GM21717 (cell line): ENCODE data around the gene MTMR10.
A peak's percentile ranks its signal among the peaks of the same experiment; 100 is the strongest.

ENCODE experiments used
- ATAC-seq: cut with Tn5 transposase; IDR thresholded peaks from one replicate; pipeline ENCODE4 v1.9.1; 2021; ENCODE audit warnings: mild to moderate bottlenecking, moderate library complexity; ENCODE audit not compliant: unreplicated experiment

MTMR10 gene

DNA sequence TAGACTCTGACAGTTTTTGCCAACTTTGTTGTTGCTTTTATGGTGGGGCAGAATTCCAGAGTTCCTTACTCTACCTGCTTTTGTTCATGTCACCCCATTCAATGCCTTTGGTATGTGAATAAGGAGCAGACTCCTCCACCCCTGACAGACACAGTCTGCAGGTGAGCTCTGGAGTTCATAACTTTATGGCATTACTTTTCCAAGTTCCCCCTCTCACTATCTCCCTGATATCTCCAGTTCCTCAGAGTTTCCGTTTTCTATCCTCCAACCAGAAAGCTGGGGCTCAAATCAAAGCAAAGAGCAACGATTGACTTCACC lies 23.1 kb upstream of the MTMR10 start:
- ATAC-seq, result no peak

DNA sequence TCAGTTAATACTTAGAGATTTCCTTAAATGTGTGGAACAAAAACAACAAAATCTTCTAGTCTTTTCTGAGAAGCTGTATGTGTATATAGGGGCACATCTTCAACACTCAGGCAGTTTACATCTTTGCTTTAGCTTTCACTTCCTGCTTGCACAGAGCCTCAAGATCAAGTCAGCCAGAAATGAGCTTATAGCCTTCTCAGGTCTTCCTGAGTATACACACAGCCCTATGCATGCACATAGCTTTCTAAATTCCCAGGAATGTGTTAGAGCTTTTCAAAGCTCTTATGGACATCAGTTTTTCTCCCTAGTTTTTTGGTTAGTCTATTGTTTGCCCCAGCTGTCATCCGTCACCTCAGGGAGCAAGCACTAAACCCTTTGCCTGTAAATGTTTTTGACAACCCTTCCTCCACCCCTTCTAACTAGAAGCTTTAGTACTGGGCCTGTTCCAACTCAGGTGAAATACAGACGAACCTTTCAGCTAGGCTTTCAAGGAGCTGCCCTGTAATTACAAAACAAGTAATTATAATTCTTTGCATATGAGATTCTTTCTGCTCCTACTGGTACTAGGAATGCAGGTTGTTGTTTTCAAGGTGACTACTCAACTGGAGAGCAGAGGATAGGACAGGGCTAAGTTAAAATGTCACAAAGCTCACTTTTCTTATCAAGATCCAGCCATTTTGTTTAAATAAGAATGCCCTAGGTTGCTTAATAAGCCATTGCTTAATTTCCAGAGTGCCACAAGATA lies 22.6 kb upstream of the MTMR10 start:
- ATAC-seq, result peak; percentile 90

DNA sequence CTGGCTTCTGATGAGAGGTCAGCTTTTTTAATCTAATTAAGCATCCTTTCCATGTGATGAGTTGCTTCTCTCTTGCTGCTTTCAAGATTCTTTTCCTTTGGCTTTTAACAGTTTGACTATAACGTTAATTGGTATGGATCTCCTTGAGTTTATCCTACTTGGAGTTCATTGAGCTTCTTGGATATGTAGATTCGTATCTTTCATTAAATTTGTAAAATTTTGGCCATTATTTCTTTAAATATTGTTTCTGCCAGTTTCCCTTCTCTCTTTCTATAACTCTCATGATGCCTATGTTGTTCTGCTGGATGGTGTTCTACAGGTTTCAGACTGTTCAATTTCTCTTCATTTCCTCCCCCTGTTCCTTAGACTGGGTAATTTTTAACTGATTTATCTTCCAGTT lies 21.0 kb upstream of the MTMR10 start:
- ATAC-seq, result no peak

DNA sequence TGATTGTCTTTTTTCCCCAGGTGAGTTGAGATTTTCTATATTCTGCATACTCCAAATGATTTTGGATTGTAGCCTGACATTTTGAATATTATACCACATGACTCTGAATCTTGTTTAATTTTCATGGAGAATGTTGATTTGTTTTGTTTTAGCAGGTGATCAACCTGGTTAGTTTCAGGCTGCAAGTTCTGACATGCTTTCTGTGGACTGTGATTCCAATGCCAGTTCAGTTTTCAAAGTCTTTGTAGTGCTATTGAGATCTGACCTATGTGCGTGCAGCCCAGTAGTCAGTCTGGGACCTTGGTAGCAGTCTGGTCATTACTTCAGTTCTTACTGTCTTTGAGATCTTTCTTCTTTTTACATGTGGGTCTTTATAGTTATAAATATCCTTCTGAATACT lies 18.6 kb upstream of the MTMR10 start:
- ATAC-seq, result no peak

DNA sequence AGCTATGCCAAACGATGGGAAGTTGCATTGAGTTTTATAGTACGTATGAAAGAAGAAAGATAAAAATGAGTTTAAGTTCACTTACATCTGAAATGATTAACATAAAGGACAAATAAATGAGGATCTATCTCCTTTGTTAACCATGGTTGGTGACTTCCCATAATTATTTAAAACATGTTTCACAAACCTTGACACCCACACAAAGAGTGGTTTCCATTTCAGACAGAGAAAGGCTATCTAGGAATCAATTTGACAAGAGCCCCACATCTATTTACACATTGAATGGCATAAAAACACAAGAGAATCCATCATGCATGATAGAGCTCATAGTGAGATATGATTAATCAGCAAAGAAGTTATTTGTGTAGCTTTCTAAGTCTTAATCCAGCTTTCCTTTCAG lies 14.2 kb upstream of the MTMR10 start:
- no peak for ATAC-seq

DNA sequence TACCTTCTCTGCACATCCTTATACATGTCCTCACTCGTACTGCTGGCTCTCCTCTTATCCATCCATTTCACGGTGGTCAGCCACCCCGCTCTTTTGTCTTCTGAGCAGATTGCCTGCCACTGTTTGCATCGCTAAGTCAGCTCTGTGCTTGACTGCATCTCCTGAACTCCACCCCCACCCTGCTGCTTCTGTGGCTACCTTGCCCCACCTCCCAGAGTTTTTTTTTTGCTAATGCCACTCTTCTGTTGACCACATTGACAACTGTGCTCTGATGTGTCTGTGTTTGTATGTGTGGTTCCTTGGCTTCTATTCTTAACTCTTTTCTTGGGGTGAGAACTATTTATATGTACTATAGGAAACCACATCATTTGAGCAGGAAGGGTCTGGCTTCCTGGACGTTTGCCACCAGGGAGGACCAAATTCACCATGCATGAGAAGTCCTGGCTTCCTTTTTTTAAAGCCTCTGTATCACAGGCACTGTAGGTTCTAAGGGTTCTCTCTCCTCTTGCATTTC lies 12.8 kb upstream of the MTMR10 start:
- peak; percentile 72 for ATAC-seq

DNA sequence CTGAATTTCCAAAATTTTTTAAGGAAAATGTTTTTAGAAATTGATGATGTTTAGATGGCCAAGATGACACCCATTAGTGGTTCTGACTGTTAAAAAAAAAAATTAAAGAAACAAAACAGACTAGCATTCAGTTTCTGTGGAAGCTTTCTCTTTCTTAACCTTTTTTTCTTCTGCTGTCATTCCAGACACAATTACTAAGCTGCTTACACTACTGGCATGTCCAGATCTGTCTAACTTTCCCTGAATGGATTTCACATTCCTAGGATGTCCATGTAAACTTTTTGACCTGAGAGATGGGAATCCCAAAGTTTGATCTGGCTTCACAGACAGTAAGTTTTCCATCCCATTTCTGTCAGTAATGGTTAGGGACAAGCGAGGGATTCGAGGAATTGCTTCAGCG lies 10.3 kb upstream of the MTMR10 start:
- ATAC-seq, result no peak

DNA sequence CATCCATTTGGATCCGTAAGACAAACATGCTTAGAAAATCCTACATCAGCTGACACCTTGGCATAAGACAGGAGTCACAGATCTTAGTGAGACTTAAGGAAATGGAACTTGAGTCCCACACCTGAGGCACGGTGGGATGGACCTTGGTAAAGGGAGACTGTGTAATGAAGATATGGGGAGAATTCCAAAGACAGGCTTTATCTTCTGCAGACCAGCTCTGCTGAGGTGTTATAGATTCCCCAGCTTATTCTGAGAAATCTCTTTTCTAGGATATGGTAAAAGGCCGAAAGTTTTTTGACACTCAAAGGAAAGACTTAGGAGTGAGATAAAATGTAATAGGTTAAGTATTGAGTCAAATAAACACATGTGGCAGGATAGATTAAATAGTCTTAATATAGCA lies 8.3 kb upstream of the MTMR10 start:
- ATAC-seq, result no peak

DNA sequence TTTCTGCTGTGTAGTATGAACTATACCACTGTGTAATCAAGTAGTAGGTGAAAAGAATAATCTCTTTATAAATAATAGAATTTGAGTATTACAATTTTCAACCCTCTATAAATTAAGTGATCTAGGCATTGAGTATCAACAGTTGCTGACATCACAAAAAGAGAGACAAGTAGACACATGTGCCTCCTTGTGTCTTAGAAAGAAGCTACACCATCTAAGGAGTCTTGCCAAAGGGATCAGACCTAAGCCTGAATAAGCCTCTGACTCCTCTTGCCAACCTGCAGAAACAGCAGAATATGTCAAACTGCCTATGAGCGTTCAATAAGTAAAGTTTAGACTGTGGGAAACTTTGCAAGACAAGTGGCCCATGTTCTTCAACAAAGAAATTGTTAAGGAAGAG lies 5.8 kb upstream of the MTMR10 start:
- ATAC-seq, result no peak

DNA sequence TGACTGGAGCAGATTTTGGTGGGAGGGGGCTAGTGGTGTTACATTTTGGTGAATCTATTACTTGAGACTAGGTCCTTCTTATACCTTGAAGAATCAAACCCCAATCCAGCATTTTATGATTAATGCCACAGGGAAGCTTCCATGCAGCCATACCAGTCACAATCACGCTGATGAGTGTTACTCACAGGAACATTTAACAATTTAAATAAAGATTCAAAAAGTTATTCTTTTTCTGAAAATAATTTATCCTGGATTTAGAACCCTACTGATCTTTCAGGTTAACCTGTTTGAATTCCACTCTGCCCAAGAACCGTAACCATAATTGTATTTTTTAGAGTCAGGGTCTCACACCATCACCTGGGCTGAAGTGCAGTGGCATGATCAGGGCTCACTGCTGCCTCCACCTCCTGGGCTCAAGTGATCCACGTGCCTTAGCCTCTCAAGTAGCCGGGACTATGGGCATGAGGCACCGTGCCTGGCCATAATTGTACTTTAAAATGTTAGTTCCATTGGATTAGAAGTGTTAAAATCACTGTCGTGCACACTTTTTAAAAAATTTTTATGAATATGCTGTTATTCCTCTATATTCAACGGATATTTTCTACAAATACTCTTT lies 929 bp upstream of the MTMR10 start:
- ATAC-seq, result no peak

DNA sequence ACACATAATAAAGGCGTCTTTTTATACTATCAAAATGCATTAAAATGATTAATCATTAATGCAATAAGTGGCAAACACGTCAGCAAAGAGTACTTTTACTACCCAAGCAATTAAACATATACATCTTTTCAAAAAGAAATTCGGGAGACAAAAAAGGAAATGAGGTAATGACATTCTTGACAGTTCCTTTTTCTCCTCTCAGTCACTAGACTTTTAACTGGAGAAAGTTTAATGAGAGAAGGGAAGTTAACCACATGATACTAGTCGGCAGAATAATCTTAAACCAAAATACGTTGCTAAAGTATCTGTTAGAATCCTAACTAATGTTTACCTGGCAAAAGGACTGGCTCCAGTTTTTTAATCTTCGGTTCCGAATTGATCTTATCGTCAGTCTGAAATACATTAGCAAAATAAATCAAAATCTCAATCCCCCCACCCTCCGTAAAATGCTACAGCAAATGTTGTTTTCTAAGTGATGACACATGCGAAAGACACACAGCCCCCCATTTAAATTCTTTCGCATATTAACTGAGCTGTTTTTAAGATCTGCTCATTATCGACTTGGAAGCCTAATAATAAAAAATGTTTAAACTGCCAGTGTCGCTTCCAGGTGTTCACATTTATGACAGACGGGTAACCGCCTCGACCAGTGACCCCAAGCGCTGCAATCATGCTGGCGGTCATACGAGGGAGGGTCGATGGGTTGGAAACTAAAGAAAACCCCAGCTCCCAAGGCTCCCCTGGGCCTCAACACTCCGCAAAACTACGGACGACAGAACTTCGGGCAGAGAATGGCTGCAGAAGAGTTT lies 778 bp downstream of the MTMR10 start:
- ATAC-seq, result no peak

DNA sequence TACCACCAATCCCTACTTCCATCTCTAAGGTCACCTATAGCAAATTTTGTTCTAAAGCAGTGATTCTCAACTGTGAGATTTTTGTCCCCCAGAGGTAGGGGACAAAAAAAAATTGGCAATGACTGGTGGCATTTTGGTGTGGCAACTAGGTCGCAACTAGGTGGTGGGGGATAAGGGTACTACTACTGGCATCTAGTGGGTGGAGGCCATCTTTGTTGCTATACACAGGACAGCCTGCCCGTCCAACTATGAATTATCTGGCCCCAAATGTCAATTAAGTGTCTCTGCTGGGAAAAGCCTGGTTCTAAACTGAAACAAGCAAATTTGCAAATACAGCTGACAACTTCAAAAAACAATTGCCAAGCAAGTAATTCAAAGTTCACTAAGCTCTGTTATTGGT lies 1.4 kb downstream of the MTMR10 start:
- ATAC-seq, result no peak

DNA sequence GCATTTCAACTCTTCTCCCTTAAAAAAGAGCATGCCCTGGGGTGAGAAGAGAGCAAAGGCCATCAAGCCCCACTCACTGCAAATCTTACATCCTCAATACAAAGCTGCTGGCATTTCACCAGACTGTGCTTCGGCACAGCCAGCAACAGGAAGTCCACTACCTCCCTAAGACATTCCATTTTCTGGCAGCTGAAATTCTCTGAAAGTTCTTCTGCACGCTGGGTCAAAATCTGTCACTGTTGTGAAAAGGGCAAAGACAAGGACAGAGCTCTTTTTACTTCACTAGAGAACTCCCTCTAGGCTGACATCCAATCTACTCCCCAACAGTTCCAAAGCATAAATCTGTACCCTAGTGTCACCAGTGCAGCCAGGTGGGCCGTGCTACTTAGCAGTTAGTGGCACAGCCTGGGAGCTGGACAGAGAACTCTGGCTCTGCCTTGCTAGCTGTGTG lies 6.3 kb downstream of the MTMR10 start:
- ATAC-seq, result no peak

DNA sequence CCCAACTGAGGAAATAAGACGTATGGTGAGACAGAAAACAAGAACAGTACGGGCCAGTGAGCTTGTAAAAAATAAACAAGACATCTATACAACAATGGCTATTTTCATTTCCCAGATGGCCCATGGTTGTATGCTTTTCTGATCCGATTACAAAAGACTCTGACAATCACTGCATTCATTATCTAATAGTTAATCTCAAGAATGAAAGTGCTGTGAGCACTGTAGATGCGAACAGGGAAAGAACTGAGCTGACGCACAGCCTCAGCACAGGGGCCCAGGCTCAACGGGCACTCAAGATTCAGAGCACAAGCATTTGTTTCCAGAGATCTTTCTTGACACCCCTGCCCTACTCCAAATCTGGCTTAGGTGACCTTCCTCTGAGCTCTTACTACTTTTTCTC lies 6.9 kb downstream of the MTMR10 start:
- no peak for ATAC-seq

DNA sequence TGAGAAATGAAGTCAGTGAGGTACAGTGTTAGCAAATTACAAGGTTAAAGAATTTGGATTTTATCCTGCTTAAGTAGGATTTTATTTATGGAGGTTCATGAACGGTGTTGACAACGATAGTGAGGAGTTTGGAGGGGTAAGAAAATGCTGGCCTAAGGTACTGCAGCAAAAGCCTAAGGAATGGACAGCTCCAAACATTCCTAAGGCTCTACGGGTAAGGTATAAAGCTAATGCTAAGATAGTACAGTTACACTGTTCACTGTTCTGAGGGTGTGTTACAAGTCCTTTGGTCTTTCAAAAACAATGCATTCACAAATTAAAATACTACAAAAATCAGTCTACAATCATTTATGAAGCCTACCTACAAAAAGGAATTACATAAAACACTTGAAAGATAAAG lies 7.3 kb downstream of the MTMR10 start:
- ATAC-seq, result no peak

DNA sequence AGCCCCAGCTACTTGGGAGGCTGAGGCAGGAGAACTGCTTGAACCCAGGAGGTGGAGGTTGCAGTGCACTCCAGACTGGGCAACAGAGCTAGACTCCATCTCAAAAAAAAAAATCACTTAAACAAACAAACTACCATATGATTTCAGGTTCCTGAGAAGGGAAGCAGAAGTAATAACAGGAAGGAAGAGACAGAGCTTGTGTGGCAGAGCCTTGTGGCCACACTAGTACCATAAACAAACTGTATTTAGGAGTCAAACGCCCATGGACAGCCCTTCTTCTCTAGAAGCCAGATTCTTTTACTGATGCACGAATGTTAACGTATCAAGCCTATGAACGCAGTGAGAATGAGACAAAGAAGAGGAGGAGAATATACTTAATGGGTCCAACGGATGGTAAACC lies 12.0 kb downstream of the MTMR10 start:
- no peak for ATAC-seq

DNA sequence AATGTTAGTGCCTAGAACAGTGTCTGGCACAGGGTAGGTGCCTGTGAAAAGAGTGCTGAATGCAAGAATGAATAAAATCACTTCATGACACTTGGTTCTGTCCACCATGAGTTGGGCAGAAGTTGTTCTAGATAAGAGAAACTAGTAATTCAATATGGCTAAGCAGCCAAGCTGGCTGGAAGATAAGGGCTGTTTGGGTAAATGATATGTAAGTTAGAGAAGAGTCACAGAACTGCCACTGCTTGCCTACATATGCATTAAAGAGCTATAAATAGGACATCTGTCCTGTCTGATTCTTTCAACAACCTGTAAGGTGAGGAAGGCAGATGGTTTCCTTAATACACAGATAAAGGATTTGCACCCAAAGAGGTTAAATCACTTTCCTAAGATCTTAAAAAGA lies 13.1 kb downstream of the MTMR10 start:
- no peak for ATAC-seq

DNA sequence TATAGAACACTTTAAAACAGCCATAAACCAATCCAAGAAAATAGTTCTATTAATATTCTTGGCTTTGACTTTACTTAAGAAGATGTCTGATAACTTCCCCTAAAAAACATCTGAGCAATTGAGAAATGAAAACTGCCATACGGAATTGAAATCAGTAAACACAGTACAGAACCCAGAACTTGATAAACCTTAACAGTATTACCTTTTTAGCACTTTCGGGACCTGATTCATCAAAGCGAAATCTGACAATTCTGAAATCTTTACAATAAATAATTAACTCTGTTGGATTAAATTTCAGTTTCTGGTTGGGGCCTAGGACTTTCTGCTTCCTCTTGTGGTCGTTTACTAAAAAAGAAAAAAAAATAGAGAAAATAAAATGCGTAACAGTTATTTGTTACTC lies 17.3 kb downstream of the MTMR10 start:
- no peak for ATAC-seq

DNA sequence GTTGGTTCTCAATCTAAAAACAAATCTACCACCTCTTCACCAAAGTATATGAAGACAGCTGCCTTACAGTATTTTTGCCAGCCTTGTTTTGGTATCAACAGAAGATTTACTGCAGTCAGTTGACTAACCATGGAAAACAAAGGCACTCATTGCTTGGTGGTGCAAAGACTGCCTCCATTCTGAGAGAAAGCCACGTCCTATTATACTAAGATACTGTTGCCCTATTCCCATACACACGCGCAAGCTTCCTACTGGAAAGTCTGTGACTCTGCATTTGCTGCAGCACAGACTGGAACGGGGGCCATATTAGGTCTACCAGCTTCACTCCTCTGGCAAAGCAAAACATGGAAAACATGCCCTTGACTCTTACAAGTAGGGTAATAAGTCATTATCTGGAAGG lies 18.0 kb downstream of the MTMR10 start:
- ATAC-seq, result no peak

DNA sequence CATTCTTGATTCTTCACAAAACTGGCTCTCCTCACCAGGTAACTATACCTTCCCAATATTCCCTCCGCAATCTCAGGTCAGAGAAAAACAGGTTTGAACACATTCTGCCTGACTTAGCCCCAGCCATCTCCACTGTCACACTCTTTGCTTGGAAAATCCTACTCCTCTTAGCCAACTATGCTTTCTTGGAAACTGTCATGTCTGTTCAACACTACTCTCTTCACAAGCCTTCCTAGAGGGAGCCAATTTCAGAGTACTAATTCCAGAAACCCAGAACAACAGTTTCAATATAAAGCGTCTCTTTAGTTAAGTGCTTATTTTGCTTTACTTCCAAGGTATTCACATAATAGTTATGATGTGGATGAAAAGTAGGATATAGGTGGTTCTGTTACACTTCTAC lies 21.7 kb downstream of the MTMR10 start:
- ATAC-seq, result no peak

DNA sequence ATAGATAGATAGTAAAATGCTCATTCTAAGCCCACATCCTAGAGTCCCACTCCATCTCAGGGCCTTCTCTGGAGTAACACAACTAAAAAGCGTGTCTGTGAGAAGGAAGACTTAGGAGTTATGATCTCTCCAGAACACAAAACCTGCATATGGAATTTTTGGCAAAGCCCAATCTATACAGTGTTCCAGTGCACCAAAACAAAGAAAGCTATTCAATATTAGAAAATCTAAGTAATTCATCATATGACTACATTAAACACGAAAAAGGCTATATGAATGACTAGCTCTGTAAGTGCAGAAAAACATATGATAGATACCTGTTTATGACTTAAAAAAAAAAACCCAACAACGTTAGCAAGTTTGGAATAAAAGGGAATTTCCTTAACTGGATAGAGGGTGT lies 27.7 kb downstream of the MTMR10 start:
- no peak for ATAC-seq

DNA sequence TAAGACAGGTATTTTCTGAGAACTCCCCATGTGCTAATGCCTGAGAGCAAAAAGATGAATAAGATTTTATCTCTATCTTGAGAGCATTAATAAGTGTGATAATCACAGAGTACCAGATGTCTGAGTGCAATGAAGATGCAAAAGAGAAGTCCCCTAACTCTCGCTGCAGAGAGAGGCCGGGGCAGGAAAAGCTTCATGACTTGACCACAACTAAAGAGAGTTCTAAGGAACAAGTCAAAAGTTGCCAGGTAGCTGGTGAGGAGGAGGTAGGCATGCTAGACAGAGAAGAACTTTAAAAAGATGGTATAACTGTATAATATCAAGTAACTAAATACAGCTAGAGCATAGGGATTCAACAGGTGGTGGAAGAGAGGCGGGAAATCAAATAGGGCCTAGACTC lies 28.8 kb downstream of the MTMR10 start:
- ATAC-seq, result no peak
